GM18507 (cell line): ENCODE results near the gene AEN.

ENCODE experiments used
- DNase-seq: peaks from one replicate; pipeline ENCODE4 v3.0.0; 2011; ENCODE audit warnings: low read depth; ENCODE audit not compliant: insufficient read length; ENCODE audit errors: extremely low spot score
- FAIRE-seq: peaks from 2 replicates; lab custom pipeline; 2011; peaks lifted over from hg19 to GRCh38; lab: Jason Lieb, UNC

The AEN gene, protein sequence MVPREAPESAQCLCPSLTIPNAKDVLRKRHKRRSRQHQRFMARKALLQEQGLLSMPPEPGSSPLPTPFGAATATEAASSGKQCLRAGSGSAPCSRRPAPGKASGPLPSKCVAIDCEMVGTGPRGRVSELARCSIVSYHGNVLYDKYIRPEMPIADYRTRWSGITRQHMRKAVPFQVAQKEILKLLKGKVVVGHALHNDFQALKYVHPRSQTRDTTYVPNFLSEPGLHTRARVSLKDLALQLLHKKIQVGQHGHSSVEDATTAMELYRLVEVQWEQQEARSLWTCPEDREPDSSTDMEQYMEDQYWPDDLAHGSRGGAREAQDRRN

GRCh38 chr15:88620995-88621772 lies at the start of gene AEN:
AEN (plus strand) TSS chr15:88621340; CDS start chr15:88626210, 4,870 bp downstream.
- FAIRE-seq, result peak; percentile 93
- DNase-seq, result peak; percentile 97

DNA sequence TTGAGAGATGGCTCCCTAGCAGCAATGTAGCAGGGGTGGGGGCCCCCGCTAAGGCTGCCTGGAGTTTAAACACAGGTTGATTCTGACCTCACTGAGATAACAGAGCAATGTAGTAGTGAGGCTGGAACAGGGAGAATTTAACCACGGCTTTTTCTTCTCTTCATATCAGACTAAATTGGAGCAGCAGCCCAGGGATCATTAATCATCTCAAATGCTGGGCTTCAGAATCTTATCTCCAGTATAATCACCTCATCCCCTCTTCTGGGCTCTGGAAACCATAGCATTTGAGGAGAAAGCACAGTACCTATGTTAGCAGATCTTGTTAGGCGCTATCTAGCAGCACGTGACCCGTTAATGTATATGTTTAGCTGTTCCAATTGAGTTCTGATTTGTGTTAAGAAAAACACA lies 49.3 kb upstream of the AEN start:
- DNase-seq (no peak), FAIRE-seq (no peak)

DNA sequence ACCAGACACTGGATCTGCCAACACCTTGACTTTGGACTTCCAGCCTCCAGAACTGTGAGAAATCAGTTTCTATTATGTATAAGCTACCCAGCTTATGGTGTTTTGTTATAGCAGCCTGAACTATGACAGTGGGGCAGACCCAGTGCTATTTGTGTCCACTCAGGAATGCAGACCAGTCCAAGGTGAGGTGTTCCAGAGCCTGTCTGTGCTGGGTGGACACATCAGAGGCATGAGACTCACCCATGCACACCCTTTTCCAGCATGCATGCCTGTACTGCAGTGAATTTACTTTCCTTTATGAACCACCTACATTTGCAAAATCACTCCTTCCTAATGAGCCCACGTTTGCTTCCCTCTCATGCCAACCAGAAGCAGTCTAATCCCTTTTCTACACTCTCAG lies 47.1 kb upstream of the AEN start:
- DNase-seq, result no peak
- FAIRE-seq, result no peak

DNA sequence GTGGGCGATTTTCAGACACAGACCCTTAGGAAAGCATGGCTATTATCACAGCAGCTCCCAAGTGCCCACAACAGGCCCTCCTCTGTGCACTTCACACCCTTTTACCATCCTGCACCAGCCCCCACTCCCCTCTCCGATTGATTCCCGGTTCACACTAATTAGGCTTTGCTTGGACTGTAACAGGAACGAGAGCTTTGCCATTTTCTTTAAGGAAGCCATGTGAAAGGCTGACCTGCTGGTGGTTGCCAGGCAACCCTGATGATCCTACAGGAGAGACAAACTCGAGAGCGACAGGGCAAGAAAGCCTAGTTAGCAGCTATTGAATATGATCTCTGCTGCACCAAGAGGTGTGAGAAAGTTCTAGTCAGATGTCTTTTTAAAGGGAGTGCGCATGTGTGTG lies 46.5 kb upstream of the AEN start:
- FAIRE-seq (no peak), DNase-seq (no peak)

- FAIRE-seq (no peak), DNase-seq (no peak)
These were observed 41.8 kb upstream of the AEN start for GRCh38 chr15:88579322-88579721.

DNA sequence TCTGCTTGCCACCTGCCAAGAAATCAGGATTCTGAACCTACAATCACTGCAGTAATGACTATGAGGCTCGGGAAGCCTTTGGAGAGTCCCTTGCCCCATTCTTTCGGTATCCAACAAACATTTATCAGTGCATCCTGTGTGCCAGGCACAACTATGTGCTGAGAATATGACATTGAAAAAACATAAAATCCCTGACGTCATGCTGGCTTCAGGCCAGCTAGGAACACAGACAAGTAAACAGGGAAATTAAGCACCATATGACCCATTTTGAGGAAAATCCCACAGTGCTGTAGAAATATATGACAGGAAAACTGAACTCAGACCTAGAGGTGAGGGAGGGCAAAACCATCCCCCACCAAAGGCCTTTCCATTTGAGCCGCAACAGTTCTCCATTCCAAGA lies 40.6 kb upstream of the AEN start:
- FAIRE-seq, result no peak
- DNase-seq, result no peak

- no peak for DNase-seq
- no peak for FAIRE-seq
These were observed 34.6 kb upstream of the AEN start for GRCh38 chr15:88586401-88587162.

GRCh38 chr15:88590759-88591158 lies 30.4 kb upstream of the AEN start:
- no peak for FAIRE-seq
- no peak for DNase-seq

DNA sequence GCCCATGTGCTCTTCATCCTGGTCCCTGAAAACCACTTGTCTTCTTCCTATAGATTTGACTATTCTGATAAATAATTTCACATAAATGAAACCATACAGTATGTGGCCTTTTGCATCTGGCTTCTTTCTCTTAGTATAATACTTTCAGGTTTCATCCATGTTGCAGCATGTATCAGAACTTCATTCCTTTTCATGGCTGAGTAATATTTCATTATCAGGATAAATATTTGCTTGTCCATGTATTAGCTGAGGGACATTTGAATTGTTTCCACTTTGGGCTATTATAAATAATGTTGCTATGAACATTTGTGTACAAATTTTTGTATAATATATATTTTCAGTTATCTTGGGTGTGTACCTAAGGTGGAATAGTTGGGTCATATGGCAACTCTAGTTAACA lies 29.8 kb upstream of the AEN start:
- DNase-seq, result no peak
- no peak for FAIRE-seq

GRCh38 chr15:88603885-88604284 lies 17.3 kb upstream of the AEN start:
- FAIRE-seq (no peak), DNase-seq (no peak)

DNA sequence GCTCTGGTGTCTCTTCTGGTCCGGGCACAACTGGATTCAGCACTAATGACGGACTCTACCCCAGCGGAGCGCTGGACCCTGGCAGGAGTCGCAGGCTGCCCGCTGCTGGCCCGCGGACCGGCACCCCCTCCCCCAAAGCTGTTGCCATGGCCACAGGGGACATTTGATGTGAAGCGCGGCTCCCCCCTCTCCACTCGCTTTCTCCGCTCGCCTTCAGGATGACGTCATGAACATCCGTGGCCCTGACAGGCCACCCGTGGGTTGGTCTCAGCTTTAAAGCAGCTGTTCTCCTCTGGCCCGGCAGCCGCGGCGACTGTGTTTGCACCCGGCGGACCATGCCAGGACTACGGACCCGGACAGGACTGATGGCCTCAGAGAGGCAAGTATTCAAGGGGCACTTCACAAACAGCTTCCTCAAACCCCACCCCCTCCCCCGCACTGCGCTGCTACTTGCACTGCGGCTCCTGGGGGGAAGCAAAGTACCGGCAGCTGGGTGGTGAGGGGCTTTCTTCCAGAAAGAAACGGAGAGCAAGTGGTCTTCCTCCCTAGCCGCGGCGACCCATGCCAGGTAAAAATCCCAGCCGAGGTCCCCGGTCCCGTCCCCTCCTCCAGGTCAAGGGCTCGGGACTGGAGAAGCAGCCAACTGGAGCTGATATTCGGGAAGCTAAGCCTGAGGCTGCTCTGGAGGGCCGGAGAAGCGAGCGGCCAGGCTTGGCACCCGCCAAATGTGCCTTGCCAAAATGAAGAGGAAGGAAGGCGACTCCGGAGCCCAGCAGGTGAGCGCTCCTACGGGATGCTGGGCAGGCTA lies 16.6 kb upstream of the AEN start:
- DNase-seq (no peak), FAIRE-seq (no peak)

DNA sequence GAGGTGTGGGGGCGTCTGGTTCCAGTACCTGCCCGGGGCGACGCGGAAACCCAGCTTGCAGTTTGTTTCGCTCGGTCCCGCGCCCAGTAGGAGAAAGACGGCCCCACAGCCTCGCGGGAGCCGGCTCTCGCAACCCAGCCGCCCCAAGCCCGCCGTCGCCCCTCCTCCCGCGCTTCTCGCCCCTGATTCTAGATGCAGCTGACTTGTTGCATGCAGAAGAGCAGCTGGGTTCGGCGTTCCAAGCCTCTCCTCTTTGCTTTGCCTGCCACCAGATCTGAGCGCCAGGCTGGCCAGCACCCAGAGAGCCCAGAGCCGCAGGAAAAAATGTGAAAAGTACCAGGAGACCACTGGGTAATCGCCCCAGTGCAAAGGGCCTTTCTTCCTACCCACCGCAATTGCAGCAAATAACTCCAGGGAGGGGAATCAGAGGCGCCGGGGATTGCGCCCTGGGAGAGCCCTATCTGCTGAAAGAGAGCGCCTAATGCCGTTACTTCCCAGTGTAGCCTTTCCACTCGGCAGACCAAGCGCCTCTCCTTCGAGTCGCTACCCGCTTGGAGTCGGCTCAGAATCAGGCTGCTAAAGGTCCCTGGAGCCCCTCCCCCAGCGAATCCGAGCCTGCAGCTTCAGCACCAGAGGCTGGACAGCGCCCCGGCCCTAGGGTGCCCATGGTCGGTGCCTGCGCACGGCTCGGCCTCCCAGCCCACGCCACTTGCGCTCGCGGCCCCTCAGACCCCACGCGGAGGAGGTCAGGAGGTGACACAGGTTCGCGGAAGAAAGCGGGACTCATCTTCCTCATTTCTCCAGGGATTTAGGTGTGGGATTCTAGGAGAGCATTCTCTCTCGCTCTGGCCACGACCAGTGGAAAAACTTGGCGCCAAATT lies 15.7 kb upstream of the AEN start:
- DNase-seq, result no peak
- FAIRE-seq, result no peak

GRCh38 chr15:88606070-88606794 lies 14.9 kb upstream of the AEN start:
- no peak for FAIRE-seq
- no peak for DNase-seq

GRCh38 chr15:88607951-88608350 lies 13.2 kb upstream of the AEN start:
- DNase-seq (no peak), FAIRE-seq (no peak)

DNA sequence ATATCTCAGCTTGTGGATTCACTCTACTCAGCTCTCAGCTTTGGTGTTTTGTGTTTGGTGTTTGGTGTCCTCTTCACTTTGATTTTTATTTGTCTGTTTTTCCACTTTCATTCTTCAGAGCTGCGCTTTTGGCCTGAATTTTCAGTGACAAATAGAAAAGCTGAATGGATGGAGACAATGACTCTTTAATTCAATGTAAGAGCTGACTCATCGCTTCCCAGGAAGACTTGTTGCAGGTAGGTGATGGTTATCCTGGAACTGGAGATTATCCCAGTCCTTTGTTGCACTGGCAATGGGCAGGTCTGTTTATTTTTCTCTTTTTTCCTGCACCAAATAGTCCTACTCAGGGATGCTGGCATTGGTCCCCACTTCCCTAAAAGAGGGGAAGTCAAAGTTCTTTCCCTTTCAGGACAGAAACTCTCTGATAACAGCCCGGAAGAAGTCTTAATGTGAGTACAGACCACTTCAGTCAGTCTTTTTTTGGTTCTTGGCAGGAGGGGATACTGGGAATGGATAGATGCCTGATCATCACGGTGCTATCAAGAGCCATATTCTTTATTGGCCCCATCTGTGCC lies 12.4 kb upstream of the AEN start:
- DNase-seq, result no peak
- no peak for FAIRE-seq

GRCh38 chr15:88609344-88610090 lies 11.6 kb upstream of the AEN start:
- DNase-seq, result no peak
- no peak for FAIRE-seq

- DNase-seq (no peak), FAIRE-seq (no peak)
These were observed 10.4 kb upstream of the AEN start for GRCh38 chr15:88610701-88611231.
